ENCODE data around the gene WFDC10A.
"Not testable (repeated sequence)": the region's sequence is repeated elsewhere in the genome, so short reads cannot be mapped to it uniquely, and the experiment has no call there.

The WFDC10A gene

DNA sequence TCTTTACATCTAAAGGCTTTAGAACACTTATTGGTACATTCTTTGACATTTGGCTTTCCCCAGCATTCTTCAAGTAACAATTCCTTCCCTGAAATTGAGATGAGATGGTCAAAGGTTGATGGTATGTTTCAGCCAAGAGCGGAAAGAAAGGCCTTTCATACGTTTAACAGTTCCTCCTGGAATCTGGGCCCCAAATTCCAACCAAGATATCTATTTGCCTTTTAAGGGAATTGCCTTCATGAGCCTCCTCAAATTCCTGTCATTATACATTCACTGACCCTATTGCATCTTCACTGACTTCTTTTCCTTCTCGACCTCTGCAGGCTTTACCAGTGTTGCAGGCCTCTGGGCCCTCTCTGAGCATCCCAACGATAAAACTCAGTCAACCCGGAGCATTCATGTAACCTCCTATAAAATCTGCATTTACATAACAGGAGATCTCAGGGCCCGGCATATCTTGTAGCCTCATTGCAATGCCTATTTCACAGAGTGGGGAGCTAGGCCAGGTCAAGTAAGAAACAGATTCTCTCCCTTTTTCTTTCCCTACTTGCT, 19.8 kb downstream of the WFDC10A start:
- no peak for DNase-seq

DNA sequence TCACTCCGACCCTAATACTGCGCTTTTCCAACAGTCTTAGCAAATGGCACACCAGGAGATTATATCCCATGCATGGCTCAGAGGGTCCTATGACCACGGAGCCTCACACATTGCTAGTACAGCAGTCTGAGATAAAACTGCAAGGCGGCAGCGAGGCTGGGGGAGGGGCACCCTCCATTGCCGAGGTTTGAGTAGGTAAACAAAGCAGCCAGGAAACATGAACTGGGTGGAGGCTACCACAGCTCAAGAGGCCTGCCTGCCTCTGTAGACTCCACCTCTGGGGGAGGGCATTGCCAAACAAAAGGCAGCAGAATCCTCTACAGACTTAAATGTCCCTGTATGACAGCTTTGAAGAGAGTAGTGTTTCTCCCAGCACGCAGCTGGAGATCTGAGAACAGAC, 22.2 kb downstream of the WFDC10A start:
- DNase-seq = not testable (repeated sequence)

DNA sequence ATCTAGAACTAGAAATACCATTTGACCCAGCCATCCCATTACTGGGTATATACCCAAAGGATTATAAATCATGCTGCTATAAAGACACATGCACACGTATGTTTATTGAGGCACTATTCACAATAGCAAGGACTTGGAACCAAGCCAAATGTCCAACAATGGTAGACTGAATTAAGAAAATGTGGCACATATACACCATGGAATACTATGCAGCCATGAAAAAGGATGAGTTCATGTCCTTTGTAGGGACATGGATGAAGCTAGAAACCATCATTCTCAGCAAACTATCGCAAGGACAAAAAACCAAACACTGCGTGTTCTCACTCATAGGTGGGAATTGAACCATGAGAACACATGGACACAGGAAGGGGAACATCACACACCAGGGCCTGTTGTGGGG, 27.5 kb downstream of the WFDC10A start:
- DNase-seq = not testable (repeated sequence)

DNA sequence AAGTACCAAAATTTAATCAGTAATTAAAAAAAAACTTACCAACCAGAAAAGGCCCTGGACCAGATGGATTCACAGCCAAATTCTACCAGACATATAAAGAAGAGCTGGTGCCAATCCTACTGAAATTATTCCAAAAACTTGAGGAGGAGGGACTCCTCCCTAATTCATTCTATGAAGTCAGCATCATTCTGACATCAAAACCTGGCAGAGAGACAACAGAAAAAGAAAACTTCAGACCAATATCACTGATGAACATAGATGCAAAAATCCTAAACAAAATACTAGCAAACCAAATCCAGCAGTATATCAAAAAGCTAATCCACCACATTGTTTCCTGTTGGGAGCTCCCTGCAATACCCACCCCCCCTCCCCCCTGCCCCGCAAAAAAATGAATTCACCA, 40.6 kb downstream of the WFDC10A start, which contains the start of gene WFDC11:
WFDC11 (minus strand) TSS at position 101 of the 400 bp plus-strand sequence. CDS start 19,639 bp downstream, outside the sequence.
- DNase-seq = no peak

DNA sequence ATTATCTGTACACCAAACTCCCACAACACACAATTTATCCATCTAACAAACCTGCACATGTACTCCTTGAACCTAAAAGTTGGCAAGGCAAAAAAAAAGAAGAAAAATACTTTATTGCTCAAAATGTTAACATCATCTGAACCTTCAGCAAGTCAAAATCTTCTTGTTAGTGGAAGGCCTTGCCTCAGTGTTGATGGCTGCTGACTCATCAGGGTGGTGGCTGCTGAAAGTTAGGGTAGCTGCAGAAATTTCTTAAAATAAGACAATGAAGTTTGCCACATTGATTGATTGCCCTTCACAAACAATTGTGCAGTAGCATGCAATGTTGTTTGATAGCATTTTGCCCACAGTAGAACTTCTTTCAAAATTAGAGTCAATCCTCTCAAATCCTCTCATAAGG, 43.2 kb downstream of the WFDC10A start:
- DNase-seq = no peak

DNA sequence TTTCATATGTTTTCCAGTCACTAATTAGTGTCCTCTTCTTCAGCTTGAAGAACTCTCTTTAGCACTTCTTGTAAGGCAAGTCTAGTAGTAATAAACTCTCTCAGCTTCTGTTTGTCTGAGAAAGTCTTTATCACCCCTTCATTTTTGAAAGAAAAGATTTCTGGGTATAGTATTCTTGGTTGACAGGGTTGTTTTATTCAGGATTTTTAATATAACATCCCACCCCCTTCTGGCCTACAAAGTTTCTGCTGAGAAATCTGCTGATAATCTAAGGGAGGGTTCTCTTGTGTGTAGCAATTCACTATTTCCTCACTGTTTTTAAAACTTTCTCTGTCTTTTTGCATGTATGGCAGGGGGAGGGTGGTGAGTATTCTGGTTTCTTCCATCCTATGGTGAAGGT, 50.1 kb downstream of the WFDC10A start:
- no peak for DNase-seq
